HL-60 (cell line): ENCODE measurements around the gene ZNF236.
A peak's percentile ranks its signal among the peaks of the same experiment; 100 is the strongest.

Source experiments
- DNase-seq, 2 experiments: peaks; one replicate each; pipeline ENCODE4 v3.0.0-alpha.2; 2010 to 2020; ENCODE audit warnings: low read depth in 1 of 2, low spot score in 1 of 2
- H3K27ac ChIP-seq: fragments of 250-450 bp; sonication (Bioruptor Pico); replicated peaks from 2 replicates; pipeline ENCODE4 v1.5.1; 2020; ENCODE audit warnings: mild to moderate bottlenecking, moderate library complexity
- H3K27me3 ChIP-seq: fragments of 250-450 bp; sonication (Bioruptor Pico); 2 replicates; pipeline ENCODE4 v1.5.1; 2021; ENCODE audit warnings: mild to moderate bottlenecking, moderate library complexity; ENCODE audit not compliant: insufficient read depth, poor library complexity, severe bottlenecking
- H3K4me3 ChIP-seq: replicated peaks from 2 replicates; pipeline ENCODE4 v1.5.1; 2011; ENCODE audit warnings: mild to moderate bottlenecking, control low read depth, low read length; ENCODE audit not compliant: insufficient read depth
- CTCF ChIP-seq: IDR thresholded peaks from one replicate; pipeline ENCODE4 v1.5.1; 2011; ENCODE audit warnings: low read length, control low read depth, inconsistent platforms; ENCODE audit not compliant: insufficient read depth
- GABPA ChIP-seq: IDR thresholded peaks from 2 replicates; pipeline ENCODE4 v1.6.1; 2012; ENCODE audit warnings: low read depth
- POLR2AphosphoS5 ChIP-seq: IDR thresholded peaks from 2 replicates; pipeline ENCODE4 v1.6.1; 2012; ENCODE audit warnings: low read depth
- REST ChIP-seq: IDR thresholded peaks from 2 replicates; pipeline ENCODE4 v1.6.1; 2012; ENCODE audit warnings: low read depth; ENCODE audit not compliant: insufficient replicate concordance
- SPI1 ChIP-seq: IDR thresholded peaks from 2 replicates; pipeline ENCODE4 v1.6.1; 2012; ENCODE audit warnings: low read depth, mild to moderate bottlenecking, borderline replicate concordance

The ZNF236 gene

GRCh38 chr18:76803413-76803812 is 18.9 kb upstream of the ZNF236 start:
- no peak overlapping the region for H3K27ac ChIP-seq
- H3K4me3 ChIP-seq, result no peak overlapping the region; the same call in 1 of the 2 replicates
- H3K27me3 ChIP-seq, result no peaks in the 10 kb centered on the region
- TF ChIP-seq GABPA (no peak), CTCF (no peak), POLR2AphosphoS5 (no peak), REST (no peak), SPI1 (no peak)
- DNase-seq, result no peak

- no peak for TF ChIP-seq REST
- TF ChIP-seq POLR2AphosphoS5, result no peak
- TF ChIP-seq CTCF, result peak; percentile 91
- H3K27ac ChIP-seq, result no peak overlapping the region
- H3K4me3 ChIP-seq, result no peak overlapping the region; the same call in 1 of the 2 replicates
- peak; percentile 29 to 86 for DNase-seq
- no peaks in the 10 kb centered on the region for H3K27me3 ChIP-seq
Observed at GRCh38 chr18:76803814-76804213, 18.5 kb upstream of the ZNF236 start.

- Histone ChIP-seq H3K27me3 (no peaks in the 10 kb centered on the region), H3K4me3 (no peak overlapping the region), H3K27ac (no peak overlapping the region)
- TF ChIP-seq CTCF (peak; percentile 16), SPI1 (no peak), REST (no peak), POLR2AphosphoS5 (no peak)
- peak in 1 of 2 experiments; percentile 42 for DNase-seq
Observed at GRCh38 chr18:76805221-76805620, 17.1 kb upstream of the ZNF236 start.
